Natural killer cell (primary cell): ENCODE results near the gene B3GALT6. TPM values are rescaled to one million over a fixed set of nuclear protein-coding genes. Genes with fewer than 3 reads are reported as not detected.

Experiments used
- ATAC-seq, 3 donors: fragments of 150-1000 bp in 2 of 3; fragments of 200-7000 bp in 1 of 3; cut with Tn5 transposase; 1 replicate in 1 of 3; 2 replicates in 2 of 3; pipeline ENCODE4 v1.10.0; 2021; ENCODE audit warnings: mild to moderate bottlenecking in 2 of 3, moderate library complexity in 2 of 3
- DNase-seq, 2 donors: peaks; one replicate each; pipeline versions ENCODE4 v3.0.0 to v3.0.0-alpha.2; 2013 to 2021; ENCODE audit warnings: mixed read lengths in 1 of 2
- H3K27ac ChIP-seq: one replicate; pipeline ENCODE4 v1.5.1; 2013; ENCODE audit warnings: mild to moderate bottlenecking, low read length
- H3K27me3 ChIP-seq: one replicate; pipeline ENCODE4 v1.6.1; 2013; ENCODE audit warnings: low read length; ENCODE audit not compliant: control insufficient read depth, insufficient read depth
- H3K36me3 ChIP-seq: one replicate; pipeline ENCODE4 v1.6.1; 2013; ENCODE audit warnings: low read length; ENCODE audit not compliant: control insufficient read depth, insufficient read depth
- H3K4me1 ChIP-seq: one replicate; pipeline ENCODE4 v1.6.1; 2013; ENCODE audit warnings: low read length; ENCODE audit not compliant: control insufficient read depth, insufficient read depth
- H3K4me3 ChIP-seq: one replicate; pipeline ENCODE4 v1.5.1; 2013; ENCODE audit warnings: low read length
- H3K9me3 ChIP-seq: one replicate; pipeline ENCODE4 v1.6.1; 2013; ENCODE audit warnings: low read length; ENCODE audit not compliant: control insufficient read depth, insufficient read depth
- H3K27ac Mint-ChIP-seq, 2 donors: one replicate each; pipeline ENCODE4 v1.8.0; 2022; ENCODE audit warnings: mild to moderate bottlenecking in 2 of 2, mixed read lengths in 2 of 2, moderate library complexity in 1 of 2
- H3K27me3 Mint-ChIP-seq, 2 donors: one replicate each; pipeline ENCODE4 v1.8.0; 2022; ENCODE audit warnings: low read depth in 2 of 2, mixed read lengths in 2 of 2
- H3K36me3 Mint-ChIP-seq: one replicate; pipeline ENCODE4 v1.8.0; 2022; ENCODE audit warnings: mixed read lengths
- H3K4me1 Mint-ChIP-seq, 2 donors: one replicate each; pipeline ENCODE4 v1.8.0; 2022; ENCODE audit warnings: mixed read lengths in 2 of 2
- H3K4me3 Mint-ChIP-seq: one replicate; pipeline ENCODE4 v1.8.0; 2022; ENCODE audit warnings: mild to moderate bottlenecking, moderate library complexity, mixed read lengths
- H3K9me3 Mint-ChIP-seq, 2 donors: one replicate each; pipeline ENCODE4 v1.8.0; 2022; ENCODE audit warnings: mixed read lengths in 2 of 2
- WGBS: methylation state at CpG from one replicate; pipeline ENCODE4 v1.1.7; 2013; ENCODE audit warnings: missing lambda C conversion rate; ENCODE audit not compliant: insufficient coverage; 5-methylcytosine and 5-hydroxymethylcytosine counted together
- intact Hi-C: fragments of 100-400 bp; cut with micrococcal nuclease; formaldehyde crosslinking; loops from one replicate; pipeline ENCODE4 v1.14.2; 2022
- total RNA-seq, 4 donors: library from RNA; stranded (reverse); fragments of 120-200 nt in 1 of 4; gene quantifications; one replicate each; pipeline versions ENCODE4 v1.2.3 to v1.2.4, GENCODE V29; 2013 to 2022
- TF ChIP-seq, protein P1 (sequence below): fragments of 200-600 bp; IDR thresholded peaks from one replicate; pipeline ENCODE4 v1.8.0; 2022; ENCODE audit warnings: antibody characterized with exemption

The B3GALT6 gene
- total RNA-seq, 3 donors from 2014 or later (not counting 1 experiment from before 2014, with no cell fraction given), result 13.7 to 16.5 (median 16.3) TPM

DNA sequence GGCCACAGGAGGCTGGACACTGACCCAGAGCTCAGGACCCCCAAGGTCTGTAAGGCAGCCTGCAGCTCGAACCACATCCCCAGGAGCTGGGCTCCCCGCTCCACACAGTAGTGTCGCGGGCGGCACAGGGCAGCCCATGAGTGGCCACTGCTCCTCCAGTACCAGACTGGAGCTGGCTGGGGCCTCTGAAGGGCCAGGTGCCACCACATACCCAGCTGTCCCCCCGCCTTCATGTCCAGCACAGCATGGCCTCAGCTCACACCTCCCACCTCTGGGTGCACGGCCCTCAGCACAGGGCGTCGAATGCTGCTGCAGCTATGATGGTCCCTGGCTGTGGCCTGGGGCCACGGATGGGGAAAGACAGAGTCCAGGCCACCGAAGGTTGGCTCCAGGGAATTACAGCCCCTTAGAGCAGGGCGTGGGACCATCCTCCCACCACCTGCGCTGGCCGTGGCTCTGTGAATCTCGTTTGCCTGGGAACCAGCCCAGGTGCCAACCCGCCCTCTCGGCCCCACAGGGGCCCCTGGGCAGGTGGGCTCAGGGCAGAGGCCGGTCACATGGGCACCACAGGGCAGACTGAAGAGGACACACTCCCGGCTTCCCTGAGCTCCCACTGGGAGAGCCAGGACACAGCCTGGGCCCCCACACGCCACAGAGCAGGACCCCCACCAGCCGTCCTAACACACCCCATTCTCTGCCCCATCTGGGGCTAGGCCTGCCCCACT lies 16.0 kb upstream of the B3GALT6 start:
- ATAC-seq, result no peak
- peaks cover 40% of the 10 kb centered on the region for H3K36me3 ChIP-seq
- DNase-seq, result no peak
- Mint-ChIP-seq H3K4me3 (peak overlapping the region; percentile 91), H3K9me3 (no peaks in the 10 kb centered on the region), H3K27me3 (no peaks in the 10 kb centered on the region), H3K27ac (peak overlapping the region; percentile 98 to 99), H3K36me3 (no peaks in the 10 kb centered on the region), H3K4me1 (peaks cover 9 to 59% of the 10 kb centered on the region in 2 donors)
- no peaks in the 10 kb centered on the region for H3K27me3 ChIP-seq
- no peaks in the 10 kb centered on the region for H3K9me3 ChIP-seq
- TF ChIP-seq, protein P1, sequence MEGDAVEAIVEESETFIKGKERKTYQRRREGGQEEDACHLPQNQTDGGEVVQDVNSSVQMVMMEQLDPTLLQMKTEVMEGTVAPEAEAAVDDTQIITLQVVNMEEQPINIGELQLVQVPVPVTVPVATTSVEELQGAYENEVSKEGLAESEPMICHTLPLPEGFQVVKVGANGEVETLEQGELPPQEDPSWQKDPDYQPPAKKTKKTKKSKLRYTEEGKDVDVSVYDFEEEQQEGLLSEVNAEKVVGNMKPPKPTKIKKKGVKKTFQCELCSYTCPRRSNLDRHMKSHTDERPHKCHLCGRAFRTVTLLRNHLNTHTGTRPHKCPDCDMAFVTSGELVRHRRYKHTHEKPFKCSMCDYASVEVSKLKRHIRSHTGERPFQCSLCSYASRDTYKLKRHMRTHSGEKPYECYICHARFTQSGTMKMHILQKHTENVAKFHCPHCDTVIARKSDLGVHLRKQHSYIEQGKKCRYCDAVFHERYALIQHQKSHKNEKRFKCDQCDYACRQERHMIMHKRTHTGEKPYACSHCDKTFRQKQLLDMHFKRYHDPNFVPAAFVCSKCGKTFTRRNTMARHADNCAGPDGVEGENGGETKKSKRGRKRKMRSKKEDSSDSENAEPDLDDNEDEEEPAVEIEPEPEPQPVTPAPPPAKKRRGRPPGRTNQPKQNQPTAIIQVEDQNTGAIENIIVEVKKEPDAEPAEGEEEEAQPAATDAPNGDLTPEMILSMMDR, result no peak
- WGBS, result 86% methylated on average over 21 of the region's 21 CpGs
- H3K27ac ChIP-seq, result peak overlapping the region; percentile 79
- intact Hi-C loops, result loop anchor here (2.0 kb wide), 1 partner anchor 15 kb away; no protein-coding TSS in a partner anchor
- H3K4me3 ChIP-seq, result no peak overlapping the region
- peaks cover 99% of the 10 kb centered on the region for H3K4me1 ChIP-seq

DNA sequence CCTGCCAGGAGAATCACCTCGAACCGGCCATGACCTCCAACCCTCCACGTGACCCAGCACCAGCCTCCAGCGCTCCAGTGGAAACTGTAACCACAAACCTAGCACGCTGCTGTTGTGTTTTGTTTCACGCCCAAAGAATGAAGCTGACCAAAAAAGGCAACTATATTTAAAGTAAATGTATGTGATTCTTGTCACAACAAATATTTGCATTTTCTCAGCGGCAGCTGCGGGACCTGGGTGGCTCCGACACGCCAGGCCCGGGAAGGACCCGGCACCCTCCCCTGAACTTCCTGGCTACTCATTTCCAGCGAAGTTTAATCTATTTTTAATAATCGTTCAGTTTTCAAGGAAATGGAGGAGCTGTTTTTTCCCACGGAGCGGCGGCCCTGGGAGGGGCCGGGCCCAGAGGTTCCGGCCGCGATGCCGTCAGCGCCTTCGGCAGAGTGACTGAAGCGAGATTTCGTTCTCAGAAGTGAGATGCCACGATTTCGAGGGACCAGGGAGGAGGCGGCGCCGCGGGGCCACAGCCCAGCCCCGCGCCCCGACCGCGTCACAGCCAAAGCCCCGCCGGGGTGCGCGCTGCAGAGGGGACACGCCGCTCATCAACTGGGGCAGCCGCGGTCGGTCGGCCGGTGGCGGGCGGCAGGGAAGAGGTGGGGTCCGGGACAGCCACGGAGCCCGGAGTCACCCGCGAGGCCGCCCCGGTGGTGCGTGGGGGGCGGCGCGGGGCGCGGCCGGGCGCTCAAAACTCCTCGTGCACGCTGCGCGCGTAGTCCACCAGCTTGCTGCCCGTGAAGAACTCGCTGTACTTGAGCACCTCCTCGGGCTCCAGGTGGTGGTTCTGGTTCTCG lies 15.0 kb upstream of the B3GALT6 start:
- intact Hi-C loops, result no loop called here
- Mint-ChIP-seq H3K27me3 (no peaks in the 10 kb centered on the region), H3K4me1 (peaks cover 14 to 62% of the 10 kb centered on the region in 2 donors), H3K4me3 (peak overlapping the region; percentile 91), H3K27ac (peak overlapping the region; percentile 98 to 99), H3K36me3 (no peaks in the 10 kb centered on the region), H3K9me3 (no peaks in the 10 kb centered on the region)
- no peaks in the 10 kb centered on the region for H3K9me3 ChIP-seq
- ATAC-seq, result peak in 2 of 3 donors; percentile 11 to 31
- WGBS, result 82% methylated on average over 74 of the region's 74 CpGs
- no peaks in the 10 kb centered on the region for H3K27me3 ChIP-seq
- no peak overlapping the region for H3K4me3 ChIP-seq
- DNase-seq, result peak in 1 of 2 donors; percentile 77
- H3K4me1 ChIP-seq, result peaks cover 99% of the 10 kb centered on the region
- TF ChIP-seq, protein P1, result no peak
- H3K27ac ChIP-seq, result peak overlapping the region; percentile 79
- peaks cover 42% of the 10 kb centered on the region for H3K36me3 ChIP-seq

DNA sequence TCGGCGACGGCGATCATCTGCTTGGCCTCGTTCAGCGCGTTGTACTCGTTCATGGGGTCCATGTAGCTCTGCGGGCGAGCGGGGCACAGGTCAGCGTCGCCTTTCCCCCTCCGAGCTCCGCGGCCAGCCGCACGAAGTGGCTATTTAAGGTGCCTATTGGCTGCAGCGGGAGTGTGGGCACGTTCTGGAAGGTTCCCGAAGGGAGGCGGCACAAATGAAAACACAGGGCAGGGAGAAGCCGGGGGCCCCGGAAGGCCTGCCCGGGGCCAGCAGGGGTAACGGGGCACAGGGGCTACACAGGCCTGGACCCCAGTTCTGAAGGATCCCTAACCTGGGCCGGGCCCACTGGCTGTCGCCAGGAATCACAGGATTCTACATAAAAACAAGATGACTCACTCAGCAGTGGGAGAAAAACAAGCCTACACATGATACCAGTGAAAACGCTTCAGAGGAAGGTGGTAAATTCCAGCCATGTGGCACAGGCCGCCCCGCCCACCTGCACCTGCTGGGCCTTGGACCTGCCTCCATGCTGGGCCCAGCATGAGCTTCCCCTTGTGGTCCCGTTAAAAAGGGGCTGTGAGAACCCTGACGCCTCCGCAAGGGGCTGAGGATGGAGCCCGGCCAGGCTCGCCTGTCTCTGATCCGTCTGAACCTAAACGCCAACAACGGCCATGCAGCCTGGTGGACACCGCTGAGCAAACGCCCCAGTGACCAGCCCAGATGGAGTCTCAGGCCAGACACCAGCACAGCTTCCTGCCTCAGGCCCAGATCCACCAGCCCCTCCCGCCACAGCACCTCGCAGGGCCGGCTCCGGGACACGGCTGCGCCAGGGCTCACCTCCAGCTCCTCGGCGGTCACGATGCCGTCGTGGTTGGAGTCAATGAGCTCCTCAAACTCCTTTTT lies 14.2 kb upstream of the B3GALT6 start:
- Histone ChIP-seq H3K9me3 (no peaks in the 10 kb centered on the region), H3K4me3 (no peak overlapping the region), H3K27ac (peak overlapping the region; percentile 61), H3K27me3 (no peaks in the 10 kb centered on the region), H3K36me3 (peaks cover 47% of the 10 kb centered on the region), H3K4me1 (peaks cover 99% of the 10 kb centered on the region)
- intact Hi-C loops, result no loop called here
- peak overlapping the region; percentile 50 for H3K4me3 Mint-ChIP-seq
- WGBS, result 94% methylated on average over 52 of the region's 52 CpGs
- DNase-seq, result peak in 1 of 2 donors; percentile 54
- H3K36me3 Mint-ChIP-seq, result no peaks in the 10 kb centered on the region
- H3K27ac Mint-ChIP-seq, result peak overlapping the region; percentile 98 to 99
- H3K27me3 Mint-ChIP-seq, result no peaks in the 10 kb centered on the region
- TF ChIP-seq, protein P1, result no peak
- ATAC-seq, result no peak
- peaks cover 21 to 69% of the 10 kb centered on the region in 2 donors for H3K4me1 Mint-ChIP-seq
- no peaks in the 10 kb centered on the region for H3K9me3 Mint-ChIP-seq
